ENCODE data around the gene PRKG1.
"Not testable (repeated sequence)": the region's sequence is repeated elsewhere in the genome, so short reads cannot be mapped to it uniquely, and the experiment has no call there.

Gene PRKG1

GRCh38 chr10:51119441-51119840 is 45.2 kb downstream of the PRKG1 start:
- DNase-seq: no peak

- no peak for DNase-seq
These were observed 47.6 kb downstream of the PRKG1 start for GRCh38 chr10:51121861-51122260.

GRCh38 chr10:51124852-51125251 is 50.6 kb downstream of the PRKG1 start:
- DNase-seq: no peak

- DNase-seq: no peak
These were observed 51.2 kb downstream of the PRKG1 start for GRCh38 chr10:51125518-51125917.

- no peak for DNase-seq
These were observed 55.8 kb downstream of the PRKG1 start for GRCh38 chr10:51129946-51130544.

- DNase-seq: peak; percentile 90
These were observed 63.7 kb downstream of the PRKG1 start for GRCh38 chr10:51137756-51138529.

- peak; percentile 33 for DNase-seq
These were observed 64.9 kb downstream of the PRKG1 start for GRCh38 chr10:51139176-51139575.

- no peak for DNase-seq
These were observed 66.7 kb downstream of the PRKG1 start for GRCh38 chr10:51141010-51141409.

- DNase-seq: no peak
These were observed 70.0 kb downstream of the PRKG1 start for GRCh38 chr10:51144161-51144781.

- no peak for DNase-seq
These were observed 71.1 kb downstream of the PRKG1 start for GRCh38 chr10:51145375-51145774.

GRCh38 chr10:51147644-51148399 is 73.5 kb downstream of the PRKG1 start:
- no peak for DNase-seq

GRCh38 chr10:51156926-51157325 is 82.6 kb downstream of the PRKG1 start:
- DNase-seq: peak; percentile 70

GRCh38 chr10:51158832-51159231 is 84.5 kb downstream of the PRKG1 start:
- DNase-seq: no peak

- no peak for DNase-seq
These were observed 85.6 kb downstream of the PRKG1 start for GRCh38 chr10:51159841-51160240.

GRCh38 chr10:51162002-51162401 is 87.7 kb downstream of the PRKG1 start:
- DNase-seq: no peak

GRCh38 chr10:51163380-51164049 is 89.2 kb downstream of the PRKG1 start:
- not testable (repeated sequence) for DNase-seq

- DNase-seq: no peak
These were observed 94.0 kb downstream of the PRKG1 start for GRCh38 chr10:51168086-51168815.

- DNase-seq: peak; percentile 21
These were observed 94.8 kb downstream of the PRKG1 start for GRCh38 chr10:51169111-51169510.

- DNase-seq: peak; percentile 75
These were observed 96.4 kb downstream of the PRKG1 start for GRCh38 chr10:51170518-51171245.

GRCh38 chr10:51171946-51172345 is 97.7 kb downstream of the PRKG1 start:
- DNase-seq: peak; percentile 85

GRCh38 chr10:51176976-51177695 is 102.8 kb downstream of the PRKG1 start:
- DNase-seq: peak; percentile 81
